Stomach (tissue), 4 donors: ENCODE data around the gene SORCS2.

ENCODE experiments used
- EP300 ChIP-seq: sonication (generic); formaldehyde crosslinking; IDR thresholded peaks from one replicate; pipeline ENCODE4 v1.6.1; 2017; ENCODE audit warnings: antibody characterized with exemption
- POLR2A ChIP-seq, 4 donors: fragments of 450-650 bp; IDR thresholded peaks; one replicate each; pipeline ENCODE4 v1.6.1; 2016; ENCODE audit warnings: antibody characterized with exemption in 4 of 4, control low read depth in 2 of 4, mild to moderate bottlenecking in 1 of 4, moderate library complexity in 1 of 4
- POLR2AphosphoS5 ChIP-seq, 3 donors: sonication (generic); formaldehyde crosslinking; IDR thresholded peaks; one replicate each; pipeline ENCODE4 v1.6.1; 2016; ENCODE audit warnings: antibody characterized with exemption in 3 of 3
- TF ChIP-seq, protein P1 (sequence below), 7 experiments: fragments of 450-650 bp in 4 of 7; fragments of 200-600 bp in 3 of 7; sonication (generic) in 3 of 7; IDR thresholded peaks; one replicate each; pipeline ENCODE4 v1.5.1; 2016 to 2019; ENCODE audit warnings: antibody characterized with exemption in 7 of 7, control low read depth in 2 of 7, mild to moderate bottlenecking in 1 of 7

- TF ChIP-seq, protein P1, sequence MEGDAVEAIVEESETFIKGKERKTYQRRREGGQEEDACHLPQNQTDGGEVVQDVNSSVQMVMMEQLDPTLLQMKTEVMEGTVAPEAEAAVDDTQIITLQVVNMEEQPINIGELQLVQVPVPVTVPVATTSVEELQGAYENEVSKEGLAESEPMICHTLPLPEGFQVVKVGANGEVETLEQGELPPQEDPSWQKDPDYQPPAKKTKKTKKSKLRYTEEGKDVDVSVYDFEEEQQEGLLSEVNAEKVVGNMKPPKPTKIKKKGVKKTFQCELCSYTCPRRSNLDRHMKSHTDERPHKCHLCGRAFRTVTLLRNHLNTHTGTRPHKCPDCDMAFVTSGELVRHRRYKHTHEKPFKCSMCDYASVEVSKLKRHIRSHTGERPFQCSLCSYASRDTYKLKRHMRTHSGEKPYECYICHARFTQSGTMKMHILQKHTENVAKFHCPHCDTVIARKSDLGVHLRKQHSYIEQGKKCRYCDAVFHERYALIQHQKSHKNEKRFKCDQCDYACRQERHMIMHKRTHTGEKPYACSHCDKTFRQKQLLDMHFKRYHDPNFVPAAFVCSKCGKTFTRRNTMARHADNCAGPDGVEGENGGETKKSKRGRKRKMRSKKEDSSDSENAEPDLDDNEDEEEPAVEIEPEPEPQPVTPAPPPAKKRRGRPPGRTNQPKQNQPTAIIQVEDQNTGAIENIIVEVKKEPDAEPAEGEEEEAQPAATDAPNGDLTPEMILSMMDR (IDR thresholded peaks at IDR 0.05): no peak
- no peak for TF ChIP-seq POLR2AphosphoS5 (IDR thresholded peaks at IDR 0.05)
- no peak for TF ChIP-seq POLR2A (IDR thresholded peaks at IDR 0.05)
- no peak for TF ChIP-seq EP300
Measured at GRCh38 chr4:7541414-7541810, 349.1 kb downstream of the SORCS2 start.
